GM19099 (cell line): ENCODE results near the gene KLHDC4.

Source experiments
- POLR2A ChIP-seq: IDR thresholded peaks from 3 replicates; pipeline ENCODE4 v1.6.1; 2011; ENCODE audit warnings: low read depth; ENCODE audit not compliant: insufficient read length; ENCODE audit errors: extremely low read depth

Gene KLHDC4

DNA sequence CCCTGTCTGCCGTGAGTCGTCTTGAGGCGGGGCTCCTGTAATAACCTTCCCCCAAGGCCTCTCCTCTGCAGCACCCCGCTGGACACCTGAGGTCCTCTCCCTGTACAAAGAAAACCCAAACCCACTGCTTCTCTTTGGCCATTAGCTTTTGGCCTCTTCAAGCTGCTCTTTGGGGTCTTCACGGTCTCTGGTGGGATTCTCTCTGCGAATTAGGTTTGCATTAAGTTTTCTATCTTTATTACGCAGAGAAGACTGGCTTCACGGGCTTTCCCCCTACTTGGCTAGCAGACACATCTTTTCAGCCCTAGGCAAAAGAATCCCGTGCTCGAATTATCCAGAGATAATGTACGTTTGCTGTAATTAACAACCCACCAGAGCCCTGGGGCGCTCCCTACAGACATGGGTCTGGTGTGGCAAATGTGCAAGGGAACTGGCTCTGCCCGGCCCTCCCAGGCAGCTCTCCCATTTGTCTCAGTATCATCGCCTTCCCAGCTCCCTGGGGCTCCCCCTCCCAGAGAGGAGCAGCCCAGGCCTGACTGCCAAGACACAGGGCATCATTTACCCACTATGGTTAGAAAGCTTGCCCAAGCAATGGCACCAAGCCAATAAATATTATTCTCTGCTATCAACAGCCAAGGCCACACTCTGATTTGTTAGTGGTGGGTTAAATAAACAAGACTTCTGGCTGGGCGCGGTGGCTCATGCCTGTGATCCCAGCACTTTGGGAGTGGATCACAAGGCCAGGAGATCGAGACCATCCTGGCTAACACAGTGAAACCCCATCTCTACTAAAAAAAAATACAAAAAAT is 24.7 kb upstream of the KLHDC4 start:
- TF ChIP-seq POLR2A = no peak

DNA sequence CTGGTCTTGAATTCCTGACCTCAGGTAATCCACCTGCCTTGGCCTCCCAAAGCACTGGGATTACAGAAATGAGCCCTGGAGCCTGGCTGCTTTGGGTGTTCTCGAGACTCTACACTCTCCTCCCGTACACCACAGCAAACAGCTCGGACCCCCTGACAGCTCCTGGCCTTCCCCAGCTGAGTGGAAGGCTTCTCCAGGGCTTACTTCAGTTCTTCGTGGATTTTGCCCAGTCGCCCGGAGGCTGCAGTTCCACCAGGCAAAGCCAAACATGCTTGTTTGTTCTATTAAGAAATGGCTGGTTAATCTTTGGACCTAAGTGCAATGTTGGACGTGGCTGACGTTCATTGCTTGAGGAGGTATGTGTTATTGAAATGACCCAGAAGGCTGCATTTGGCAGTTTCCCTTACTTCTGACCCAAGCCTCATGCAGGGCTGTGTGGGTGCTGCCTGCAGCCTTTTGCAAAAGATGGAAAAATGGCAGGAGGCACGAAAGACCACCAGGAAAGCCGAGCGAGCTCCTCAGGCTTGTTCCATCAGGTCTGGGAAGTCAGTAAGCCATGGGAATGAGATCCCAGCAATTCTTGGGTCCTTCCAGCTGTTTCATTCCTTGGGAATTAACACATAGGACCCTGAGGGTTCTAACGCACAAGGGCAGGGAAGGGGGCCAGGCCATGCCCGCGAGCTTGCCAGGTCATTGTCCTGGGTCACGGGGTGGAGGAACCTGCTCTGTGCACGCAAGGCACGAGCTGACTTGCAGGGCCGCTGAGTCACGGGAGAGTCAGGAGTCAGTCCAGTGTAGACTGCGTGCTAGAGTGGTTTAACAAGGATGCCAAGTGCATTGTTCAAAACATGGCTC is 23.9 kb upstream of the KLHDC4 start:
- no peak for TF ChIP-seq POLR2A

DNA sequence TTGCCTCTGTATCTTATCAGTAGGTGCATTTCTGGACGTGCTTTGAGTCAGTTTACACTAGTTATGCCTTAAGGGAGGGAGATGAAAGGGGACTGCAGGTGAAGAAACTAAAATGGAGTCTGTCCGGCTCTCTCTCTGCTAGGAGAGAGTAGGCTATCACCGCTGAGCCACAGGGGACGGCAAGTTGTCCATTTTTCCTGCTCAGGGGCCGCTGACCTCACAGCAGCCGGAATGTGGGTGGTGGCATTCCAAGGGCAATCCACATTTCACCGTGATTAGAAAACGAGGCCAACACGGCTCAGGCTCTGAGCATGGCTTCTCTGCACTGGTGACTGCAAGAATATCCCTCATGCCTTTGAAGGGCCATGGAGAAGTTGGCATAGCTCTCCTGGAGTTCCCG is 19.0 kb upstream of the KLHDC4 start:
- TF ChIP-seq POLR2A = no peak

DNA sequence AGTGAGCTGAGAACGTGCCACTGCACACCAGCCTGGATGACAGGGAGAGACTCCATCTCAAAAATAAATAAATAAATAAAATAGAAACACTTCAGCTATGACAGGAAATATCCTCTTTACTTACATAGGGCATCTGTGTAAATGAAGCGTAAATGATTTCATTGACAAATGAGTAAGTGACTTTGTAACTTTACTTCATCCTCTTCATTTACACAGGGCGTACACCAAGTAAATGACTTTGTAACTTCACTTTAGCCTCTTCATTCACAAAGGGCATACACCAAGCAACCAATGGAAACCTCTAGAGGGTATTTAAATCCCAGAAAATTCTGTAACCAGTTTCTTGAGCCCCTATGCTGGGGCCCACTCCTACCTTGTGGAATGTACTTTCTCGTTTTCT is 16.2 kb upstream of the KLHDC4 start:
- no peak for TF ChIP-seq POLR2A

DNA sequence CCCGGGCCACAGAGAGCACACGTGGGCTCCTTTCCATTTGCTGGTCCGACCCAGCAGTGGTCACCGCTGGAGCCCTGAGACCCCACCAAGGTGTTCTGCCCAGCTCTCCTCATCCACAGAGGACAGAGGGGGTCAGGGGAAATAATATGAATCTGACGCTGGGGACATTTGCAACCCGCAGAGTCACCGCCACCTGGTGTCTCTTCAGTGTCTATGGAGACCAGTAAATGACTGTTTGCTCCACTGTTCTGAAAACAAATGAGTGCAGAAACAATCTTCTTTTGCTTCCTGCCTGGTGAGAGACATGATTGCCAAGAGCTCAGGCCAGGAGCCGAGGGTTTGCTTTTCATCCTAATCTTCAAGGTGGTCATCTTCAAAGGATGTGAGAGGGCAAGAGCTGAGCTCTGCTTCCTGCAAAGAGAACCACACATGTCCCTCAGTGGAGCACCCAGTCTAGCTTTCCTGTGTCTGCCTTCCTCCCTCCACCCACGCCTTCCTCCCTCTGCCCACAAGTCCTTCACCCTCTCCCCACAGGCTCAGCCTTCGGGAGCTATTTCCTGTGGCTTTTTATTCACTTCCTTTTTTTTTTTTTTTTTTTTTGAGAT is 14.7 kb upstream of the KLHDC4 start:
- no peak for TF ChIP-seq POLR2A

DNA sequence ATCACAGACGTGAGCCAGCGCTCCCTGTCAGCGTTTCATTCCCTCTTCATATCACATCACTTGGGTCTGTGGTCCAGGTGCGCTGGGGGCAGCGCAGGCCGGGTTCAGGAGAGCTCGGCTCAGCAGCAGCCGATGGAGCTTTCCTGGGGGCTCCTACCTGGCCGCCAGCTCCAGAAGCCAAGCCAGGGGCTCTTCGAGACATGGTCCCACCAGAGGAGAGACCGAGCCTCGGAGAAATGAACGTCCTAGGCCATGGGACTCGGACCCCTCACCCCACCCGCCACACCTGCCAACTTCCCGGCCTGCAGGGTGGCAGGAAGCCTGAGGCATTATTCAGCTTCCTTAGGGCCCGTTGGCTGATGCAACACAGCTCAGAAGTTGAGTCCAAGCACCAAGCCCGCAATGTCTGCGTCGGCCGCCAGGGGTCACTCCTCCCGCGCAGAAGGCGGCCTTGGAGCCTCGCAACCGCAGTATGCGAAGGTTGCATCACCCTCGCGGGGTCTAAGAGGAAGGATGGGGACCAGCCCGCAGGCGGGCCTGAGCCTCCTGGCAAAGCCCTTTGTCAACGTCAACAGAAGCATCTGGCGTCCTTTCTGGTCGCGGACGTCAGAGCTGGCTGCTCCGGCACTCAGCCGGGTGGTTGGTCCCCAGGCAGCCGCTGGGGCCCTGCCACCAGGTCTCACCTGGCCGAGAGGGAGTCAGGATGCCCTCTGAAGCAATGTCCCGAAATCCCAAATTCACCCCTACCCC is 13.2 kb upstream of the KLHDC4 start:
- peak; percentile 41 for TF ChIP-seq POLR2A

DNA sequence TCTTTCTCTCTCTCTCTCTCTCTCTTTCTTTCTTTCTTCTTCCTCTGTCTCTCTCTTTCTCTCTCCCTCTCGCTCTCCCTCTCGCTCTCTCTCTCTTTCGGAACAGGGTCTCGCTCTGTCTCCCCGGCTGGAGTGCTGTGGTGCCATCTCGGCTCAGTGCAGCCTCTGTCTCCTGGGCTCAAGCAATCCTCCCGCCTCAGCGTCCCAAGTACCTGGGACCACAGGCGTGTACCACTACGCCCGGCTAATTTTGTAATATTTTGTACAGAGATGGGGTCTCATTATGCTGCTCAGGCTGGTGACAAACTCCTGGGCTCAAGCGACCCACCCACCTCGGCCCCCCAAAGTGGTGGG is 12.7 kb upstream of the KLHDC4 start:
- TF ChIP-seq POLR2A = no peak

DNA sequence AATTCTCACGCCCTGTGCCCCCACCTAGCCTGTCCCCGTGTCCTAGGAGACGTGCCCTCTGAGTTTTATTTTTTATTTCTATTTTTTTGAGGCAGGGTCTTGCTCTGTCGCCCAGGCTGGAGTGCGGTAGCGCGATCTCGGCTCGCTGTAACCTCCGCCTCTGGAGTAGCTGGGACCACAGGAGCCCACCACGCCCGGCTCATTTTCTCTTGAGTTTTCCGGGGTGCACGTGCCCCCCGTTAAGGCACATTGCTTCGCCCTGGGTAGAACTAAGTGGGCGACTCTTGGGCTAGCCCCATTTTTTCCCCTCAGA is 655 bp upstream of the KLHDC4 start:
- TF ChIP-seq POLR2A = no peak

DNA sequence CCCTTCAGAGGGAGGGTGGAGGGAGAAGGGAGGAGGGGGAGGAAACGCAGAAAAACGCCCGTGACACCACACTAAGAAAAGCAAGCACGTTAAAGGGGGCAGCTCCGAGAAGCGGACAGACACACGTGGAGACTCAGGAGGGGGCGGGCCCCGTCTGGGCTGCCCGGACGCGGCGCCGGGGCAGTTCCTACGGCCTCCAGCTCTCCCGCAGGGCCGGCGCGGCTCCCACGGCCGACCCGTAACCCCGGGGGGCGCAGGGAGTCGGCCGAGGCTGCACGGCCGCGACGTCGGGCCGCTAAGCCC is 362 bp downstream of the KLHDC4 start:
- TF ChIP-seq POLR2A = no peak

DNA sequence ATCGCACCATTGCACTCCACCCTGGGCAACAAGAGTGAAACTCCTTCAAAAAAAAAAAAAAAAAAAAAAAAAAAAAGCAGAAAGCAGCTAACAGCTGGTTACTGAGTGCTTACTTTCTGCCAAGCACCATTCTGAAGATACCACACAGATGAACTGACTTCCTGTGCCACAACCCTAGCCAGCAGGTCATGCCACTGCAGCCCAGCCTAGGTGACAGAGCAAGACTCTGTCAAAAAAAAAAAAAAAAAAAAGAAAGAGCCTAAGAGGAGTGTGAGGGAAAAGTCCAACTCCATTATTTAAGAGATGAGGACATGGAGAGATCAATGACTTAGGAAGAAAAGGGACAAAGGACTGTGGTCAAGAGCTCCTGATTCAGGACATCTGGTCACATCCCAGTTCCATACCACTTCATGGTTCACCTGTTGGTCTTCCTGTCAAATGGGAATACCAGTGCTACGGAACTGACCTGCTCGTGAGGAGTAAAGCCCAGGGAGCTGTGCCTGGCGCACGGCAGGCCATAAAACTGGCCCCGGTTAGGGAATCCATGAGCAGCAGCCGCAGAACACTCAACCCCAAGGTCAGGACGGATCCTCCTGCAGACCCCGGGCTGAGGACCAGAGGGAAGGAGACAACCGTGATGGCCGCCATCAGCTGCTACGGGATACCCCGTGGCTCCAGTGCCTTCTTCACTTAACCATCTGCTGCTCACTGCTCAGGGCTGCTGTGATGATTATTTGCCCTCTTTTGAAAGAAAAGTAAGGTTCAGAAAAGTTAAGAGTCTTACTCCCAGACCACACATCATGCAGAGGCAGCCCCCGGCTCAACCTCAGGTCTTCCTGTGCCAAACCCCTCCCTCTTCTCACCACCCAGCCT is 950 bp downstream of the KLHDC4 start:
- TF ChIP-seq POLR2A = no peak

DNA sequence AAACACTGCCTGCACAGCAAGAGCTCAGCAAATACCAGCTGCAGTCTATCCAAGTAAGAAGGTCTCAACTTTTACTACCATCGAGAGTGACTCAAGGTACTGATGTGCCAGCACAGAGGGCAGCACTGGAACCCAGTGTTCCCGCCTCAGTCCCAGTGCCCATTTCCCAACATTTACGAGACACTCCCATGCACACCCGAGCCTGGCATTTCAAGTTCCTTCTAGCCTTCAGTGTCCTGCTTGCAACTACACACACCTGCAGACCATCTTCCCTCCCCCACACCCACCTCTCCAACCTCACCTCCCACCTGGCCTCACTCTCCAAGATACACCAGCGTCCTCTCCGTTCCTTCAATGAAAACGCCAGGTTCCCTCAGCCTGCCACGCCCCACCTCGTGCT is 3.2 kb downstream of the KLHDC4 start:
- TF ChIP-seq POLR2A = no peak

DNA sequence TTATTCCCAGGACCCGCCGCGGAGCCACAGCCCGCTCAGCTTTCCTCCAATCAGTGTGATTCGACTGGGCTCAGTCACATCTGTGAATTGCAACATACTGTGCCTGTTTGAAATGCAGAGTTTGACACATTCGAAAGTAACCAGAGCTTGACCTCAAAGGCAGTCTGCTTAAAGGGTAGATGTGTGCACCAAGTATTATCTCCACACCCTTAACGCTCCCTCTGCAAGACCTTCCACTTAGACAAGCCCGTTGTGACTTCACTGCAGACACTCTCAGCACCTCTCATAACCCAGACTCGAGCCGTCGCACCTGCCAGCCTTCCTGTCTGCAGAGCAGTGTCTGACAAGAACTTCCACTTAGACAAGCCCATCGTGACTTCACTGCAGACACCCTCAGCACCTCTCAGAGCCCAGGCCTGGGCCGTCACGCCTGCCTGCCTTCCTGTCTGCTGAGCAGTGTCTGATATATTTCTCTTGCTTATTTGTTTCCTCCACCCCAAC is 3.7 kb downstream of the KLHDC4 start:
- no peak for TF ChIP-seq POLR2A

DNA sequence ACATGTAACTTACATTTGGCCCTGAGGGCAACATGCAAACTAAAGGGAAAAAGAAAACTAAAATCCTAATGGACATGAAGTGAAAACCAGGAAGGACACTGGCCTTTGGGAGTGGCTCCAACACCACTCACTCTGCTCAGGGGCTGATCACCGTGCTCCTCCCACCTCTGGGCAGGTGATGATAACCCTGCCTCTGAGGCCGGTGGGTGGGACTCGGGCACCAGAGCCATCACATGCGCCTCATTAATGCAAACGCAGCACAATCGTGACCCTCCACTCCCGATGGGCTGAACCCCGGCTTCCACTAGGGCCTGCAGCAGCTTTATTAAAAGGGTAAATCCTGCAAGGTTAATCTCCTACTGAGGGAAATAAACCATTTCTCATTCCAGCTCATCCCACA is 4.7 kb downstream of the KLHDC4 start:
- TF ChIP-seq POLR2A = no peak

DNA sequence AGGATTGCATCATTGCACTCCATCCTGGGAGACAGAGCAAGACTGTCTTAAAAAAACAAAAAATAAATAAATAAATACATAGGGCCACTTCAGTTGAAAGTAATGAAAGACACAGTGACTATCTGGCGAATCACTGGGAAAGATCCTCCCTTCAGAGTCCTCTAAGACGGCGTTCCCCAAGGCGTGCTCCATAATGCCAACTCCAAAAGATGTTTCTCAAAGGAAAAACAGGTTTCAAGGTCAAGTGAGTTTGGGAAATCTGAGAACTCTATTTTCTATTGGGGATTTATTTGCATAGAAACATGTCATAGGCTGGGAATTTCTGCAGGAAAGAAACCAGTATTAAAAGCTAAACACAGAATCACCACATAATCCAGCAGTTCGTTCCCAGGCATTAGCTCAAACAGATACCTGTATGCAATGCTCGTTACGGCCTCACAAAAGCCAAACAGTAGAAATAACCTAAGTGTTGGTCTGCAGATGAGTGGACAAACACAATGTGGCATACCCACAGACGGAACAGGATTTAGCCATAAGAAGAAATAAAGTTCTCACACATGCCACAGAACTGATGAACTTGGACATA is 7.9 kb downstream of the KLHDC4 start:
- TF ChIP-seq POLR2A = no peak
